Myocyte (in vitro differentiated cells): ENCODE data around the gene KNSTRN. TPM values are rescaled to one million over a fixed set of nuclear protein-coding genes. Genes with fewer than 3 reads are reported as not detected.

ENCODE experiments used
- total RNA-seq: library from RNA; depleted of rRNA; stranded (reverse); fragments of >200 nt; gene quantifications from 2 replicates; pipeline ENCODE4 v1.2.3, GENCODE V29; 2014

KNSTRN gene
- total RNA-seq, 1 donor from 2014 or later: 72.4 TPM

Other genes starting within 250 kb of the KNSTRN start
- gene BUB1B, start 221.7 kb upstream of the KNSTRN start, total RNA-seq: 1.8 and 2.1 TPM in 2 replicates
- 0.21 and 0.48 TPM in 2 replicates for gene PAK6, start 143.7 kb upstream of the KNSTRN start, total RNA-seq
- gene ANKRD63, start 99.7 kb upstream of the KNSTRN start, total RNA-seq: 0.42 TPM in 1 of 2 replicates, not detected in the other
- 0.99 and 1.4 TPM in 2 replicates for gene PLCB2, start 74.8 kb upstream of the KNSTRN start, total RNA-seq
- 40.5 and 73.3 TPM in 2 replicates for gene INAFM2, start 59.0 kb upstream of the KNSTRN start, total RNA-seq
- gene CCDC9B, start 41.8 kb upstream of the KNSTRN start, total RNA-seq: 30.1 and 41.6 TPM in 2 replicates
- not detected in 2 replicates for gene PHGR1, start 31.7 kb upstream of the KNSTRN start, total RNA-seq
- gene DISP2, start 24.5 kb upstream of the KNSTRN start, total RNA-seq: 1.6 and 3.5 TPM in 2 replicates
- gene IVD, start 23.1 kb downstream of the KNSTRN start, total RNA-seq: 57.0 and 69.3 TPM in 2 replicates
- gene BAHD1, start 58.2 kb downstream of the KNSTRN start, total RNA-seq: 10.6 and 11.1 TPM in 2 replicates
- 14.5 and 15.6 TPM in 2 replicates for gene CHST14, start 88.3 kb downstream of the KNSTRN start, total RNA-seq
- gene CCDC32, start 182.3 kb downstream of the KNSTRN start, total RNA-seq: 10.4 and 11.4 TPM in 2 replicates
- 5.9 and 11.7 TPM in 2 replicates for gene RPUSD2, start 186.6 kb downstream of the KNSTRN start, total RNA-seq
- 0.99 and 3.0 TPM in 2 replicates for gene KNL1, start 211.5 kb downstream of the KNSTRN start, total RNA-seq